Epithelial cell of proximal tubule (primary cell): ENCODE results near the gene PLCD1. TPM values are rescaled to one million over a fixed set of nuclear protein-coding genes. Genes with fewer than 3 reads are reported as not detected.
"Not testable (repeated sequence)": the region's sequence is repeated elsewhere in the genome, so short reads cannot be mapped to it uniquely, and the experiment has no call there.

ENCODE experiments used
- DNase-seq: peaks from one replicate; pipeline ENCODE4 v3.0.0-alpha.2; 2011; ENCODE audit warnings: low read depth
- H3K4me3 ChIP-seq: 2 replicates; pipeline ENCODE4 v1.5.1; 2011; ENCODE audit warnings: low read depth, mild to moderate bottlenecking, low read length
- total RNA-seq: library from RNA; depleted of rRNA; stranded (reverse); fragments of >200 nt; gene quantifications from 2 replicates; pipeline ENCODE4 v1.2.3, GENCODE V29; 2015
- TF ChIP-seq, protein P1 (sequence below): conservative IDR thresholded peaks from 2 replicates; pipeline ENCODE4 v1.5.1; 2012; ENCODE audit warnings: low read depth, mild to moderate bottlenecking, low read length

The PLCD1 gene
- total RNA-seq, 1 donor from 2014 or later, result 11.2 TPM

DNA sequence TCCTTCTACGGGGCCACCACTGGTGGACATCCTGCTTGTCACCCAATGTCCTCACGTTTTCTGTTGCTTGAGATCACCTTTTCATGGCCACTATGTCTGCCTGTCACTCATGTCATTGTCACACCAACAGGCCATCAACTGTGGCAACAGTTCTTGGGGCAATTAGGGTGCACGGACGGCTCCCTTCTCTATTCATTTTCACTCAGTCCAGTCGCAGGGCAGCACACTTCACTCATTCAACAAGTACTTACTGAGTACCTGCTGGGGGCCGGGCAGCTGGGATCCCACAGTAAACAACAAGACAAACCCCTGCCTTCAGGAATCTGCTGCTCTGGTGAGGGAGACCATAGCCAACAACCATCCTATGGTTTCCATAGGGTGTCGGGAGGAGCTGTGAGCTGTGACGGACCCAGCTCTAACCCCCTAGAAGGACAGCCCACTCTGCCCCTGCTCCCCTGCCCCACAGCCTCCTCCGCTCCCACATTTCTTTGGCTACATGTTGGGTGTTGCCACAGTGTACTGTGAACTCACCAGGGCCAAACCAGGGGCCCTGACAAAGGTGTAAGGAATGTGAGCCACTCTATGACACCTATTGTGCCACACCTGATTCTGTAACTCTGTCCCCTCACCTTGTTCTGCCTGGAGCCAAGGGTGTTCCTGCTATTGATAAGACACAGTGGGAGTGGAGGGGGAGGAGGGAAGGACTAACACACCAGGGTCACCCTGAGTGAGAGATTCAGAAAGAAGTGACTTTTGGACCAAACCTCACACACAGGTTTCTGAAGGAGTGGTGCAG lies 37.0 kb downstream of the PLCD1 start:
- no peak overlapping the region for H3K4me3 ChIP-seq
- DNase-seq, result no peak
- TF ChIP-seq, protein P1, sequence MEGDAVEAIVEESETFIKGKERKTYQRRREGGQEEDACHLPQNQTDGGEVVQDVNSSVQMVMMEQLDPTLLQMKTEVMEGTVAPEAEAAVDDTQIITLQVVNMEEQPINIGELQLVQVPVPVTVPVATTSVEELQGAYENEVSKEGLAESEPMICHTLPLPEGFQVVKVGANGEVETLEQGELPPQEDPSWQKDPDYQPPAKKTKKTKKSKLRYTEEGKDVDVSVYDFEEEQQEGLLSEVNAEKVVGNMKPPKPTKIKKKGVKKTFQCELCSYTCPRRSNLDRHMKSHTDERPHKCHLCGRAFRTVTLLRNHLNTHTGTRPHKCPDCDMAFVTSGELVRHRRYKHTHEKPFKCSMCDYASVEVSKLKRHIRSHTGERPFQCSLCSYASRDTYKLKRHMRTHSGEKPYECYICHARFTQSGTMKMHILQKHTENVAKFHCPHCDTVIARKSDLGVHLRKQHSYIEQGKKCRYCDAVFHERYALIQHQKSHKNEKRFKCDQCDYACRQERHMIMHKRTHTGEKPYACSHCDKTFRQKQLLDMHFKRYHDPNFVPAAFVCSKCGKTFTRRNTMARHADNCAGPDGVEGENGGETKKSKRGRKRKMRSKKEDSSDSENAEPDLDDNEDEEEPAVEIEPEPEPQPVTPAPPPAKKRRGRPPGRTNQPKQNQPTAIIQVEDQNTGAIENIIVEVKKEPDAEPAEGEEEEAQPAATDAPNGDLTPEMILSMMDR, result no peak

DNA sequence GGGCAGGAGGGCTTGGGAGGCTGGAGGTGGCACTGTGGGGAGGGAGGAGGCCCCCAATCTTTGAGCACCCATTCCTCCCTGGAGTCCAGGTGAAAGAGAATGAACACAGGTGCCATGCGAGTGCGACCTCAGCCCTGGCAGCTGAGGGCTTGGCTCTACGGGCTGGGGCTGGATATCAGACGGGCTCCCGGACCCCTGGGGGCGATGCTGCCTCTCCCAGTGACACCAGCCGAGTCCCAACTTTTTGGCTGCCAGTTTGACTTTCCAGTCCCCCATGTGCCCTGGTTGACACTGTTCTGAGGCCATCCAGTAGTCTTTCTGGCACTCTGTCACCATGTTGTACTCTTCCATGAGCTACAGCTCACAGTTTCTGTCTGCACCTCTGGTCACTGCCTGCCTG lies 37.6 kb downstream of the PLCD1 start:
- no peak for DNase-seq
- H3K4me3 ChIP-seq, result no peak overlapping the region
- TF ChIP-seq, protein P1, result no peak

DNA sequence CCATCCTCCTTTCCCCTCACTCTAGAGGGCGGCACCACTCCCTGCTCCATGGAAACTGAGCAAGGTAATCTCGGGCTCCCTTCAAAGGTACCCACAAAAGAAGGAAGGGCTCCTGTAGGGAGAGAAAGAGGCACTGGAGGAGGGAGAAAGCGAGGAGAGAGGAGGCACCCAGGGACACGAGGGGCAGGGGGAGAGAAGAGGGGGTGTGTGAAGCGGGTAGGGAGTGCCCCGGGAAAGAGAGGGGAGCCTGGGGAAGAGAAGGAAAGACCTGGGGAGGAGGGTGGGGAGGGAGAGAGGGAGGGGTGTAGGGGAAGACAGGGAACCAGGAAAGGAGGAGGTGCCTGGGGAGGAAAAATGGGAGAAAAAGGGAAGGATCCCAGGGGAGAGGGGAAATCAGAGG lies 38.3 kb downstream of the PLCD1 start:
- no peak for DNase-seq
- H3K4me3 ChIP-seq, result no peak overlapping the region
- TF ChIP-seq, protein P1, result no peak

DNA sequence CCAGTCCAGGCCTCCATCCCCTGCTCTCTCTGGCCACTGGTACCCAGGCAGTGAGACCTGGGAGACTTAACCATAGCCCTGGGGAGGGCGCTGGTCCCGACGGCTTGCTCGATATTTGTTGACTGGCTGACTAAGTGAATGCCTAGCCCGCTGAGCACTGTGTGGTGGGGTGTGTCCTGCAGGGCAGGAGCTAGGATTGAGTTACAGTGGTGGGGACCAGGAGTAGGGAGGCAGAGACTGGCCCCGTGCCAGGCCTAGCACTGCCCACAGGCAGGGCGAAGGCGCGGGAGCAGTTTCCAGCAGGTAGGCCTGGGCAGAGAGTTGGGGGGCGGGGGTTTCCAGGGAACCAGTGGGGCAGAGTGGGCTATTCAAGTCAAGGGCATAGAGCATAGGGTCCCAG lies 38.9 kb downstream of the PLCD1 start, which contains the start of gene VILL:
TSS of gene VILL (plus strand) at position 260 of the 400 bp plus-strand sequence. CDS start 2,887 bp downstream, outside the sequence.
- DNase-seq, result no peak
- H3K4me3 ChIP-seq, result no peak within 1 kb of the TSS
- TF ChIP-seq, protein P1, result no peak

DNA sequence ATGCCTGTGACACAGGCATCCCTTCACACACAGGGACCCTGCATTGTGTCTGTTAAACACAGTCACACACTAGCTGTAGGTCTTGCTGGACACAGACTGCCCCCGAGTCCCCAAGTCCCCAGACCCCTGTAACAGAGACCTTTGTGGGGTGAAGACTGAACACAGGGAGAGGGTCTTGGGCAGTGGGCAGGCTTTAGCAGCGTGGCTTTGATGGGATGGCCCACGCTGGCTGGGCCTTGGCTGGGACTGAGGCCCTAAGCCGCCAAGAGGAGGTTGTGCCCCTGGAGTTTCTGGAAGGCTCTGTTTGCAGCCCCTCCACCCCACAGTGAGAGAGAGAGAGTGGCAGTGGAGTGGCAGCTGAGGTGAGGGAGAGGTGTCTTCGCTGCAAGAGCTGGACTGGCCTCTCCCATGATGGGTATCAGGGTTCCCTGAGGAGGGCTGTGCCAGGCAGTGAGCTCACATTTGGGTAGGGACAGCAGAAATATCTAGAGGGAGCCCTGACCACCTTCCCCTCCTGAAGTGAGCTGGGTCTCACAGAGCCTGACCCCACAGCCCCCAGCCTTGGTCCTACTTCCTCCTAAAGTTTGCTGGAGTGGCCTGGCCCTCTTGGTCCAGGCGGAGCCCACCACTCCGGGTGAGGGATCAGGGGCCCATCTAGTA lies 39.5 kb downstream of the PLCD1 start:
- H3K4me3 ChIP-seq, result no peak overlapping the region
- TF ChIP-seq, protein P1, result no peak
- no peak for DNase-seq

DNA sequence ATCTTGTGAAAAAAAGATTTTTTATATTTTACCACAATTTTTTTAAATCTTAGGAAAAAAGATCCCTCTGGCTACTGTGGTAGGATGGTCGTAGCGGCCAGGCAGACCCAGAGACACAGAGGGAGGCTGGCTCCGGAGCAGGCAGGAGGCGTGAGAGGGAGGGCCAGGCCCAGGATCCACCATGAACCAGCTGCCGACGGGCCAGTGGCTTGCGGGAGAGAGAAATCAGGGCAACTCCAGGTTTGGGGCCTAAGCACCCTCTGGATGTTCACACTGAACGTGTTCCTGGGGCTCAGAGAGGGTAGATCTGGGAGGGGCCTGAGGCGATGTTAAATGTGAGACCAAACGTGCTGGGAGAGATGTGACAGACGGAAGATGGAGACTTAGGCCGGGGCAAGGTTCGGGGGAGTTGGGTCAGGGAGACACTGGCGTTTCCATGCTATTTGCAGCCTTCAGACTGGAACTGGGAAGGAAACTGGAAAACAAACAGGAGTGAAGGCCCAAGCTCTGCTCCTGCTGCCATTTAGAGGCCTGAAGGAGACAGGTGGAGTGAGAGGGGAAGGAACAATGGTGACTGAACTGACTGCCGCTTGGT lies 40.4 kb downstream of the PLCD1 start:
- no peak for DNase-seq
- H3K4me3 ChIP-seq, result no peak overlapping the region
- TF ChIP-seq, protein P1, result no peak

DNA sequence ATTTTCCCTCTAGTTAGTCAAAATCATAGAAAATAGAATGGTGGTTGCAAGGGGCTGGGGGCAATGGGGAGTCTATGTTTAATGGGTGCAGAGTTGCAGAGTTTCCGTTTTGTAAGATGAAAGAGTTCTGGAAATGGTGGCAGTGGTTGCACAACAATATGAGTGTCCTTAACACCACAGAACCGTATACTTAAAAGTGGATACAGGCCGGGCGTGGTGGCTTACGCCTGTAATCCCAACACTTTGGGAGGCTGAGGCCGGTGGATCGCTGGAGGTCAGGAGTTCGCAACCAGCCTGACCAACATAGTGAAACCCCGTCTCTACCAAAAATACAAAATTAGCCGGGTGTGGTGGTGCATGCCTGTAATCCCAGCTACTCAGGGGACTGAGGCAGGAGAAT lies 41.1 kb downstream of the PLCD1 start:
- not testable (repeated sequence) for DNase-seq

More for the DNA sequence above, 41.1 kb downstream of the PLCD1 start:
- H3K4me3 ChIP-seq, result not testable (repeated sequence)
